Measurements from ENCODE around the gene TRIM28.

GRCh38 chr19:58531034-58531840, 12.6 kb upstream of the TRIM28 start:
- TF ChIP-seq REST (IDR thresholded peaks at IDR 0.05; ENCODE audit: low read depth) (no peak), TCF12 (IDR thresholded peaks at IDR 0.05; ENCODE audit: low read depth) (no peak), USF1 (IDR thresholded peaks at IDR 0.05) (no peak), EP300 (IDR thresholded peaks at IDR 0.05; ENCODE audit: borderline replicate concordance) (no peak), EGR1 (IDR thresholded peaks at IDR 0.05) (no peak), YY1 (IDR thresholded peaks at IDR 0.05; ENCODE audit: low read depth) (no peak), MAX (IDR thresholded peaks at IDR 0.05) (no peak), TEAD4 (IDR thresholded peaks at IDR 0.05) (no peak)
